Neural progenitor cell (in vitro differentiated cells): ENCODE data around the gene DNPH1.

Experiments
- CTCF ChIP-seq: fragments of 200-600 bp; sonication (generic); IDR thresholded peaks from 2 replicates; pipeline ENCODE4 v1.5.1; 2017; ENCODE audit warnings: antibody characterized with exemption, mild to moderate bottlenecking
- EZH2 ChIP-seq: fragments of 200-600 bp; sonication (generic); IDR thresholded peaks from 2 replicates; pipeline ENCODE4 v1.6.1; 2017; ENCODE audit warnings: antibody characterized with exemption, mild to moderate bottlenecking, moderate library complexity
- EZH2phosphoT487 ChIP-seq: fragments of 200-600 bp; sonication (generic); IDR thresholded peaks from 2 replicates; pipeline ENCODE4 v1.6.1; 2017; ENCODE audit warnings: antibody characterized with exemption

GRCh38 chr6:43254138-43254817 is 25.0 kb upstream of the DNPH1 start:
- TF ChIP-seq CTCF, result no peak
- TF ChIP-seq EZH2phosphoT487, result no peak
- TF ChIP-seq EZH2, result no peak
